Activated naive CD4-positive, alpha-beta T cell treated with anti-CD3 and anti-CD28 coated beads, Interleukin-2, amount 50 U/mL, for 72 hours (primary cell): Measurements from ENCODE around the gene ZNF672. TPM values are rescaled to one million over a fixed set of nuclear protein-coding genes. Genes with fewer than 3 reads are reported as not detected.
A peak's percentile ranks its signal among the peaks of the same experiment; 100 is the strongest.
"Not testable (repeated sequence)": the region's sequence is repeated elsewhere in the genome, so short reads cannot be mapped to it uniquely, and the experiment has no call there.

Experiments
- ATAC-seq, 2 donors: fragments of 150-1000 bp; cut with Tn5 transposase; 2 replicates each; pipeline ENCODE4 v1.10.0; 2021; ENCODE audit warnings: mild to moderate bottlenecking in 2 of 2, moderate library complexity in 2 of 2
- DNase-seq, 2 donors: peaks; one replicate each; pipeline ENCODE4 v3.0.0; 2021 to 2022; ENCODE audit warnings: low spot score in 2 of 2
- H3K27ac Mint-ChIP-seq, 2 donors: one replicate each; pipeline ENCODE4 v1.8.0; 2022; ENCODE audit warnings: mild to moderate bottlenecking in 2 of 2, mixed read lengths in 2 of 2
- H3K36me3 Mint-ChIP-seq, 2 donors: one replicate each; pipeline ENCODE4 v1.8.0; 2022; ENCODE audit warnings: mixed read lengths in 2 of 2
- H3K9me3 Mint-ChIP-seq, 2 donors: one replicate each; pipeline ENCODE4 v1.8.0; 2022; ENCODE audit warnings: mixed read lengths in 2 of 2
- total RNA-seq, 2 donors: library from RNA; stranded (reverse); gene quantifications; one replicate each; pipeline ENCODE4 v1.2.3, GENCODE V29; 2022

ZNF672 gene
- 10 to 100 TPM; 46.4 to 54.9 TPM for total RNA-seq

DNA sequence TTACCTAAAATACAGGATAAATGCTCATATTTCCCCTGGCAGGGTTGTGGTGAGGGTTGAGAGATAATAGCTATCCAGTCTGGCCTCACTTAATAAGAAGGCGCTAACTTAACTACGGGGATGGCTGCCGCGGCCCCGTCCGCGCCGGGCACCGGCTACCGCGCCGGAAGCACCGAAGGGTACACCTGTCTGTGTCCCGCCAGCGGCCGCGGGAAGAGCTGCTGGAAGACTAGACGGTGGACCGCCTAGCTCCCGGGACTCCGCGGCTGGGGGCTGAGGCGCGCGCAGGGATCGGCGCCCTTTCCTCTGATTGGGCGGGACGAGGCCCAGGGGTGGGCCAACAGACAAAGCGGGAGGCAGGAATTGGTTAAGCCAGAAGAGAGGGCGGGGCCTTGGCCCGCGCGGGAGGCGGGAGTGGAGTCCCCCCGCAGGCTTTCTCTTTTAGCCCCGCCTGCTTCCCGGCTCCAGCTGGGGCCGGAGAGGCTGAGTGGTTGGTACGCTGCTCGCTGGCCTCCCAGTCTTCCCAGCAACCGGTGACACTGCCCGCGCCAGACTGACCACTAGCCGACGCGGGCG is at the start of gene ZNF672:
Gene ZNF672, plus strand, starts transcription at position 444 of the 576 bp plus-strand sequence. CDS start 9,051 bp downstream, outside the sequence.
- ATAC-seq, result peak; percentile 80 to 89
- peak within 1 kb of the TSS in 1 of 2 donors; percentile 91 for H3K27ac Mint-ChIP-seq

DNA sequence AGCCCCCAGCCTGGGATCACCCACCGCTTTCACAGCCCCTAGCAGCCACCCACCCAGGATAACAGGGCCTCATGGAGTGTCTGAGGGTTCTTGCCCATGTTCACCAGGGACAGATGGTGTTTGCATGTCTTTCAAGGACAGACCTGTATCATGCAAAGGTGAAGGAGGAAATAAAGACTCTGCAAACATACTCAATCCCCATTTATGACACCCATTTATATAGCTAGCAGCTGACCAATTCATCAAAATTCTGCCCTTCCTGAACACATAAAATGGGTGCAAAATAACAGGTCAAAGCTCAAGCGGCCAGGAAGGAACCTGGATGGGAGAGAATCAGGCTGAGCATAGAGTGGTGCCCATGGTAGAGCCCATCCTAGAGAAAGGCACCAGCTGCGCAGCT is 49.7 kb upstream of the ZNF672 start:
- no peak for DNase-seq
- no peaks in the 10 kb centered on the region for H3K9me3 Mint-ChIP-seq
- ATAC-seq, result no peak
- H3K36me3 Mint-ChIP-seq, result no peaks in the 10 kb centered on the region
- H3K27ac Mint-ChIP-seq, result no peak overlapping the region

More for the DNA sequence above, at the start of gene ZNF672:
- H3K36me3 Mint-ChIP-seq, result no peaks in the 10 kb centered on the region
- H3K9me3 Mint-ChIP-seq, result no peaks in the 10 kb centered on the region
- peak; percentile 93 to 96 for DNase-seq

DNA sequence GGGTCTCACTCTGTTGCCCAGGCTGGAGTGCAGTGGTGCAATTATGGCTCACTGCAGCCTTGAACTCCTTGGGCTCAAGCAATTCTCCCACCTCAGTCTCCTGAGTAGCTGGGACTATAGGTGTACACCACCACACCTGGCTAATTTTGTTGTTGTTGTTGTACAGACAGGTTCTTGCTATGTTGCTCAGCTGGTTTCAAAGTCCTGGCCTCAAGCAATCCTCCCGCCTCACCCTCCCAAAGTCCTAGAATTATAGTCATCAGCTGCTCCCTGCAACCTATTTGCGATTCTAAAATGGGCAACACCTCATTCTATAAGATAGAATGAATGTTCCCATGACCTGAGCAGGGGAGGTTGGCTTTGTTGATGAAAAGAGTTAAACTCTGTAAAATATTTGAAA is 48.7 kb upstream of the ZNF672 start:
- H3K9me3 Mint-ChIP-seq, H3K27ac Mint-ChIP-seq, DNase-seq, H3K36me3 Mint-ChIP-seq, ATAC-seq: not testable (repeated sequence)

GRCh38 chr1:248790456-248790855 is 47.6 kb upstream of the ZNF672 start:
- Mint-ChIP-seq H3K27ac (no peak overlapping the region), H3K36me3 (peaks cover 0 to 6% of the 10 kb centered on the region in 2 donors), H3K9me3 (peaks cover 9 to 10% of the 10 kb centered on the region in 2 donors)
- no peak for DNase-seq
- ATAC-seq, result no peak

DNA sequence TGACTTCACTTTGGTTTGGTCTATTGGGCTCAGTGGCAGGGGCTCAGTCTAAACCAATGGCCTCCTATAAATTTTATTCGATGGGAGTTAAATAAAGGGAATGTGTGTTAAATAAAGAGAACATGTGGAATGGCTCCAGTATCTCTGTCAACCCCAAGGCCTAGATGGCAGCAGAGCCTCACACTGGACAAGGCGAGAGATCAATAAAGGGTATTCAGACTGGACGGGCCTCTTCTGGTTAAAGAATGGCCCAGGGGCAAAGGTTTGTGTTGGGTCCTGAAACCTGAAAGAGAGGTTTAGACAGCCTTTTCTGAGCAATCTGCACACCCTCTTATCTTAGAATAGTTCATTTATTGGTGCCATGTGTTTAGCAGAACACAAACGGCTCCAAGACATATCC is 47.0 kb upstream of the ZNF672 start:
- H3K36me3 Mint-ChIP-seq, result peaks cover 0 to 6% of the 10 kb centered on the region in 2 donors
- no peak overlapping the region for H3K27ac Mint-ChIP-seq
- no peak for ATAC-seq
- peaks cover 9 to 10% of the 10 kb centered on the region in 2 donors for H3K9me3 Mint-ChIP-seq
- no peak for DNase-seq

GRCh38 chr1:248792342-248792741 is 45.7 kb upstream of the ZNF672 start:
- Mint-ChIP-seq H3K27ac (no peak overlapping the region), H3K36me3 (peaks cover 0 to 6% of the 10 kb centered on the region in 2 donors), H3K9me3 (peaks cover 9 to 10% of the 10 kb centered on the region in 2 donors)
- DNase-seq, result no peak
- ATAC-seq, result no peak

DNA sequence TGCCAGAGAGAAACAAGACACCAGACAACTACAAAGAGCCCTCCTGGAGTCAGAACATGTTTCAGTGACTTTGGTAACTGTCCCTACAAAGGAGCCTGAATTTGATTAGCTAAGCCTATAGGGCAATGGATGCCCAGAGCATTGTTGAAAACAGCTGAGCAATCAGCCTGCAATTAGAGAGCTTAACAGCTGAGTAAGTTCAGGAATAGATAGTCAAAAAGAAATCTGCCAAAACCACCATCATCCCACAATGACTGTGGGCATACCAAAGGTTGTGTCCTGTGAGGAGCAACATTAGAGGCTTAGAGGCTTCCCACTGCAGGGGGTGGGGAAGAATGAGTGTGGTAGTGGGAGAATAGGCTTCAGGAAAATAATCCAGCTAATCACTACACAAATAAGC is 44.4 kb upstream of the ZNF672 start:
- Mint-ChIP-seq H3K36me3 (peaks cover 0 to 6% of the 10 kb centered on the region in 2 donors), H3K9me3 (peaks cover 9 to 10% of the 10 kb centered on the region in 2 donors), H3K27ac (peak overlapping the region in 1 of 2 donors; percentile 78)
- DNase-seq (peak in 1 of 2 donors; percentile 27), ATAC-seq (peak; percentile 75 to 96)

- not testable (repeated sequence) for H3K27ac Mint-ChIP-seq, DNase-seq, ATAC-seq, H3K36me3 Mint-ChIP-seq
- peaks cover 9 to 10% of the 10 kb centered on the region in 2 donors for H3K9me3 Mint-ChIP-seq
These were observed 43.4 kb upstream of the ZNF672 start for GRCh38 chr1:248794663-248795062.

DNA sequence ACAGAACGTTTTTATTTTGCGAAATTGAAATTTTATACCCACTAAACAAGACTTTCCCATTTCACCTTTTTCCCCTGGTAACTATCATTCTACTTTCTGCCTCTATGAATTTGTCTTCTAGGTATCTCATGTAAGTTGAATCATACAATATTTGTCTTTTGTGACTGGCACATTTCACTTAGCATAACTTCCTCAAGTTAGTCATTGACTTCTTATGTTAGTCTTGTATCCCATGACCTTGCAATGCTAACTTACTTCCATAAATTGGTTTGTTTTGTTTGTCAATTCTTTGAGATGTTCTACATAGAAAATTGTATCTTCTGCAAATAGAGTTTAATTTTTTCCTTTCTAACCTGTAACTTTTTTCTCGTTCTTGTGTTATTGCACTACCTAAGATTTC is 39.2 kb upstream of the ZNF672 start:
- Mint-ChIP-seq H3K27ac (no peak overlapping the region), H3K9me3 (peaks cover 7 to 9% of the 10 kb centered on the region in 2 donors), H3K36me3 (peaks cover 0 to 2% of the 10 kb centered on the region in 2 donors)
- no peak for DNase-seq
- ATAC-seq, result no peak

DNA sequence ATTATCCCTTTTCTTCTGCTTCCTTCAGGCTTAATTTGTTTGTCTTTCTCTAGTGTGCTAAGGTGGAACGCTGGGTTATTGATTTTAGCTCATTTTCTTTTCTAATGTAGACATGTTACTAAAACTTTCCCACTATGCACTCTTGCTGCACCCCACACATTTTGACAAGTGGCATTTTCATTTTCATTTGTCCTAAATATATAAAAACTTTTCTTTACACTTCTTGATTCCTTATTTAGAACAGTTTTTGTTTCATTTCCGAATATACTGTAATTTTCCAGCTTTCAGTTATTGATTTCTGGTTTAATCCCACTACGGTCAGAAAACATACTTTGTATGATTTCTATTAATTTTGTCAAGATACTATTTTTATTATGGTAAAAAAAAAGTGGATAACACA is 37.6 kb upstream of the ZNF672 start:
- Mint-ChIP-seq H3K27ac (no peak overlapping the region), H3K9me3 (no peaks in the 10 kb centered on the region)
- no peak for ATAC-seq

GRCh38 chr1:248802454-248802853 is 35.6 kb upstream of the ZNF672 start:
- H3K36me3 Mint-ChIP-seq, result no peaks in the 10 kb centered on the region
- H3K9me3 Mint-ChIP-seq, result no peaks in the 10 kb centered on the region
- H3K27ac Mint-ChIP-seq, result no peak overlapping the region
- ATAC-seq (no peak), DNase-seq (no peak)

More for the DNA sequence above, 37.6 kb upstream of the ZNF672 start:
- DNase-seq, result no peak
- H3K36me3 Mint-ChIP-seq, result no peaks in the 10 kb centered on the region

DNA sequence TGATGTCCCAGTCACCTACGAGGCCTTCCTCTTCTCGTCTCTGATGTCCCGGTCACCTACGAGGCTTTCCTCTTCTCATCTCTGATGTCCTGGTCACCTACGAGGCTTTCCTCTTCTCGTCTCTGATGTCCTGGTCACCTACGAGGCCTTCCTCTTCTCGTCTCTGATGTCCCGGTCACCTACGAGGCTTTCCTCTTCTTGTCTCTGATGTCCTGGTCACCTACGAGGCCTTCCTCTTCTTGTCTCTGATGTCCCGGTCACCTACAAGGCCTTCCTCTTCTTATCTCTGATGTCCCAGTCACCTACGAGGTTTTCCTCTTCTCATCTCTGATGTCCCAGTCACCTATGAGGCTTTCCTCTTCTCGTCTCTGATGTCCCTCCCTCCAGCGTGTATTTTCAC is 34.5 kb upstream of the ZNF672 start:
- H3K9me3 Mint-ChIP-seq, H3K36me3 Mint-ChIP-seq, ATAC-seq, H3K27ac Mint-ChIP-seq, DNase-seq: not testable (repeated sequence)

GRCh38 chr1:248804771-248805681 is 33.0 kb upstream of the ZNF672 start:
- ATAC-seq, result no peak

GRCh38 chr1:248805876-248806275 is 32.1 kb upstream of the ZNF672 start:
- Mint-ChIP-seq H3K36me3 (no peaks in the 10 kb centered on the region), H3K9me3 (no peaks in the 10 kb centered on the region), H3K27ac (peak overlapping the region in 1 of 2 donors; percentile 62)
- ATAC-seq (no peak), DNase-seq (no peak)

More at GRCh38 chr1:248804771-248805681, 33.0 kb upstream of the ZNF672 start:
- peak overlapping the region in 1 of 2 donors; percentile 62 for H3K27ac Mint-ChIP-seq
- no peaks in the 10 kb centered on the region for H3K9me3 Mint-ChIP-seq
- H3K36me3 Mint-ChIP-seq, result no peaks in the 10 kb centered on the region
- DNase-seq, result no peak

GRCh38 chr1:248807067-248807737 is 30.8 kb upstream of the ZNF672 start:
- peak; percentile 87 to 90 for ATAC-seq
- no peaks in the 10 kb centered on the region for H3K36me3 Mint-ChIP-seq
- DNase-seq, result peak in 1 of 2 donors; percentile 69
- peak overlapping the region in 1 of 2 donors; percentile 49 for H3K27ac Mint-ChIP-seq
- no peaks in the 10 kb centered on the region for H3K9me3 Mint-ChIP-seq

GRCh38 chr1:248808876-248809275 is 29.1 kb upstream of the ZNF672 start:
- H3K9me3 Mint-ChIP-seq, result no peaks in the 10 kb centered on the region
- no peak overlapping the region for H3K27ac Mint-ChIP-seq
- ATAC-seq (no peak), DNase-seq (no peak)
- peaks cover 0 to 7% of the 10 kb centered on the region in 2 donors for H3K36me3 Mint-ChIP-seq
